Vagina (tissue), 2 donors: ENCODE data around the gene VPS8. TPM values are rescaled to one million over a fixed set of nuclear protein-coding genes. Genes with fewer than 3 reads are reported as not detected.

Experiments
- DNase-seq, 2 donors: peaks; one replicate each; pipeline ENCODE4 v3.0.0-alpha.2; 2017; ENCODE audit errors: extremely low spot score in 2 of 2
- H3K27ac ChIP-seq: fragments of 200-600 bp; sonication (generic); one replicate; pipeline ENCODE4 v1.5.1; 2019
- H3K27me3 ChIP-seq: fragments of 200-600 bp; sonication (generic); one replicate; pipeline ENCODE4 v1.5.1; 2019
- H3K36me3 ChIP-seq, 2 donors: fragments of 200-600 bp; sonication (generic); one replicate each; pipeline ENCODE4 v1.5.1; 2017 to 2019
- H3K4me1 ChIP-seq: fragments of 200-600 bp; sonication (generic); one replicate; pipeline ENCODE4 v1.5.1; 2019
- H3K4me3 ChIP-seq, 2 donors: fragments of 200-600 bp; sonication (generic); 1 replicate in 1 of 2; 2 replicates in 1 of 2; pipeline ENCODE4 v1.5.1; 2016 to 2019
- H3K9me3 ChIP-seq: fragments of 200-600 bp; sonication (generic); one replicate; pipeline ENCODE4 v1.5.1; 2019
- POLR2A ChIP-seq, 2 donors: fragments of 450-650 bp; IDR thresholded peaks; one replicate each; pipeline ENCODE4 v1.6.1; 2017; ENCODE audit warnings: antibody characterized with exemption in 2 of 2, mild to moderate bottlenecking in 2 of 2, moderate library complexity in 2 of 2
- POLR2AphosphoS5 ChIP-seq, 2 donors: sonication (generic); formaldehyde crosslinking; IDR thresholded peaks; one replicate each; pipeline ENCODE4 v1.9.0; 2017; ENCODE audit warnings: antibody characterized with exemption in 2 of 2, mild to moderate bottlenecking in 2 of 2, low read depth in 1 of 2; ENCODE audit not compliant: insufficient read depth in 1 of 2
- intact Hi-C: fragments of 100-400 bp; cut with DNase I; formaldehyde crosslinking; loops from one replicate; pipeline ENCODE4 v1.15.1; 2023
- total RNA-seq: library from RNA; depleted of rRNA; stranded (reverse); fragments of >200 nt; gene quantifications from one replicate; pipeline ENCODE4 v1.2.3, GENCODE V29; 2016
- TF ChIP-seq, protein P1 (sequence below), 3 experiments: fragments of 450-650 bp in 2 of 3; fragments of 200-600 bp in 1 of 3; sonication (generic) in 1 of 3; IDR thresholded peaks; one replicate each; pipeline ENCODE4 v1.5.1; 2017 to 2019; ENCODE audit warnings: antibody characterized with exemption in 3 of 3, mild to moderate bottlenecking in 2 of 3, moderate library complexity in 2 of 3

Gene VPS8
- total RNA-seq, 1 donor from 2014 or later: 52.3 TPM

DNA sequence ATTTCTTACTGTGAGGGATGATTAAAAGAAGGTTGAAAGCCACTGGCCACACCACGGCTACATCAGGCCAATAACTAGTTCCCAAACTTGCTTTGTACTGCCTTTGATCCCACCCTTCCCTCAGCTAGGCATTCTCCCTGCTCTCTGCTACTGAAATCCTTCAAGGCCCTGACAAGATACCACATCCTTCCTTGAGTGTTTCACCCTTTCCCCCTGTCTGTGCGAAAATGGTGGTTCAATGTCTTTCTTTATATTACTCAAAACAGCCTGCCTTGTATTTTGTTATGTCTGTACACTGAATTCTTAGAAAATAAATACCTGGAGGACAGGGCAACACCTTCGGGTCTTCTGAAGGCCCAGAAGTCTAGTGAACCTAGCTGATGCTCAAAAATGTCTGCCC is 932 bp upstream of the VPS8 start:
- no peak for DNase-seq
- no peaks in the 10 kb centered on the region for H3K27me3 ChIP-seq
- no peaks in the 10 kb centered on the region for H3K9me3 ChIP-seq
- H3K27ac ChIP-seq: no peak overlapping the region
- intact Hi-C loops: no loop called here
- H3K4me1 ChIP-seq: peaks cover 15% of the 10 kb centered on the region
- no peaks in the 10 kb centered on the region for H3K36me3 ChIP-seq
- TF ChIP-seq, protein P1, sequence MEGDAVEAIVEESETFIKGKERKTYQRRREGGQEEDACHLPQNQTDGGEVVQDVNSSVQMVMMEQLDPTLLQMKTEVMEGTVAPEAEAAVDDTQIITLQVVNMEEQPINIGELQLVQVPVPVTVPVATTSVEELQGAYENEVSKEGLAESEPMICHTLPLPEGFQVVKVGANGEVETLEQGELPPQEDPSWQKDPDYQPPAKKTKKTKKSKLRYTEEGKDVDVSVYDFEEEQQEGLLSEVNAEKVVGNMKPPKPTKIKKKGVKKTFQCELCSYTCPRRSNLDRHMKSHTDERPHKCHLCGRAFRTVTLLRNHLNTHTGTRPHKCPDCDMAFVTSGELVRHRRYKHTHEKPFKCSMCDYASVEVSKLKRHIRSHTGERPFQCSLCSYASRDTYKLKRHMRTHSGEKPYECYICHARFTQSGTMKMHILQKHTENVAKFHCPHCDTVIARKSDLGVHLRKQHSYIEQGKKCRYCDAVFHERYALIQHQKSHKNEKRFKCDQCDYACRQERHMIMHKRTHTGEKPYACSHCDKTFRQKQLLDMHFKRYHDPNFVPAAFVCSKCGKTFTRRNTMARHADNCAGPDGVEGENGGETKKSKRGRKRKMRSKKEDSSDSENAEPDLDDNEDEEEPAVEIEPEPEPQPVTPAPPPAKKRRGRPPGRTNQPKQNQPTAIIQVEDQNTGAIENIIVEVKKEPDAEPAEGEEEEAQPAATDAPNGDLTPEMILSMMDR (IDR thresholded peaks at IDR 0.05): no peak
- no peak overlapping the region for H3K4me3 ChIP-seq

DNA sequence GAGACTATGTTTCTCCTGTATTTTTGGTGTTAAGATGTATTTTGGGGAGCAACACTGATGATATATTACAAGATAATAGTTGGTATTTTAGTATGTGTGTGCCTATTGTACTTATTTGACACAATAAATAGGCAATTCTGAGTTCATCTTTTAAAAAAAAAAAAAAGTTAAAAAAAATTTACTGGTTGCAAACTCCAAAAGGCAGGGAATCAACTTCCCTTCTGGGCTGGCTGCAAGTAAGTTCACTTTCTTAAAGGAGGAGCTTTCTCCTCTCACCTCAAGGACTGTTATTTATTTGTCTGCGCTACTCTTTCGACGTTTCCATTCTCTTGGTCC is 335 bp upstream of the VPS8 start:
- intact Hi-C loops: no loop called here
- no peaks in the 10 kb centered on the region for H3K36me3 ChIP-seq
- no peaks in the 10 kb centered on the region for H3K27me3 ChIP-seq
- peak overlapping the region; percentile 80 for H3K27ac ChIP-seq
- H3K4me3 ChIP-seq: peak overlapping the region; percentile 76 to 90
- TF ChIP-seq, protein P1 (IDR thresholded peaks at IDR 0.05): no peak
- no peak for TF ChIP-seq POLR2AphosphoS5 (IDR thresholded peaks at IDR 0.05; ENCODE audit: insufficient read depth in 1 of 2, low read depth in 1 of 2)
- TF ChIP-seq POLR2A (IDR thresholded peaks at IDR 0.05): no peak
- peaks cover 15% of the 10 kb centered on the region for H3K4me1 ChIP-seq
- DNase-seq: no peak
- no peaks in the 10 kb centered on the region for H3K9me3 ChIP-seq

DNA sequence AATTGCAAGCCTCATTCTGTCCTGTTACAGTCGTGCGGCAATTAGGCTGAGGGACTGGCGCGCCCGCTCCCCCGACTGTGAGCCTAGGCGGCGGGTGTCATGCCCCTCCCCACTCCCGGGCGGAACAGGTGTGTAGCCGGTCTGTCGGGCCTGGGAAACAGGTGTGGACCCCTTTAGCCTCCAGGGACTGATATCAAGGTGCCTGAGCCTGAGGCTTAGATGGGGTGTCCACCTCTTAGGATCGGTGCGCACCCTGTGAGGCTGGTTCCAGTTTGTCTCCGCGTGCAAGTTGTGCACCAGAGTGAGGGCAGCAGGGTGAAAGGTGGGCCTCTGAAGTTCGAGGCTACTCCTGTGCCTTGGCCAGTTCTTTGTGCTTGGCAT is 686 bp downstream of the VPS8 start:
- no peak for DNase-seq
- Histone ChIP-seq H3K27ac (peak overlapping the region; percentile 80), H3K9me3 (no peaks in the 10 kb centered on the region), H3K27me3 (no peaks in the 10 kb centered on the region), H3K4me3 (peak overlapping the region; percentile 76 to 90), H3K4me1 (peaks cover 15% of the 10 kb centered on the region), H3K36me3 (no peaks in the 10 kb centered on the region)
- intact Hi-C loops: no loop called here
- TF ChIP-seq POLR2A (IDR thresholded peaks at IDR 0.05) (no peak), POLR2AphosphoS5 (IDR thresholded peaks at IDR 0.05; ENCODE audit: insufficient read depth in 1 of 2, low read depth in 1 of 2) (no peak)
- TF ChIP-seq, protein P1 (IDR thresholded peaks at IDR 0.05): no peak

DNA sequence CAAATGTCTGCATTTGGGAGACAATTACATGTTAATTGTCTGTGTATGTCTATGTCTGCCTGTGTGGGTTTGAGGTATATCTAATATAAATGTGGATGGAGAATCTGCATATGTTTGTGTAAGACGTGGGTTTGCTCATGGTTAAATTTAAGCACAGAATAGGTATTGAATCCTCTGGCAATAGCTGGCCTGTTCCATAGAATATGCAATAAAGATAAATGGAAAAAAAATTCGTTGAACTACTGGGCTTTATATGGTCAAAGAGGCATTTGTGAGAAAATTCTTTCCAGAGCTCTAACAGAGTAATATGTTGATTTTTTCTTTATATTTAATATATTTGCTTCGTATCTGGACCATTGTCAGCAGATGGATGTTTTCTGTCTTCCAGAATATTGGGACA is 1.4 kb downstream of the VPS8 start:
- H3K27ac ChIP-seq: no peak overlapping the region
- no peak for DNase-seq
- H3K27me3 ChIP-seq: no peaks in the 10 kb centered on the region
- TF ChIP-seq POLR2A (IDR thresholded peaks at IDR 0.05): no peak
- TF ChIP-seq, protein P1 (IDR thresholded peaks at IDR 0.05): no peak
- TF ChIP-seq POLR2AphosphoS5 (IDR thresholded peaks at IDR 0.05; ENCODE audit: insufficient read depth in 1 of 2, low read depth in 1 of 2): no peak
- H3K4me3 ChIP-seq: peak overlapping the region in 1 of 2 donors; percentile 76
- intact Hi-C loops: no loop called here
- H3K9me3 ChIP-seq: no peaks in the 10 kb centered on the region
- no peaks in the 10 kb centered on the region for H3K36me3 ChIP-seq
- peaks cover 15% of the 10 kb centered on the region for H3K4me1 ChIP-seq

DNA sequence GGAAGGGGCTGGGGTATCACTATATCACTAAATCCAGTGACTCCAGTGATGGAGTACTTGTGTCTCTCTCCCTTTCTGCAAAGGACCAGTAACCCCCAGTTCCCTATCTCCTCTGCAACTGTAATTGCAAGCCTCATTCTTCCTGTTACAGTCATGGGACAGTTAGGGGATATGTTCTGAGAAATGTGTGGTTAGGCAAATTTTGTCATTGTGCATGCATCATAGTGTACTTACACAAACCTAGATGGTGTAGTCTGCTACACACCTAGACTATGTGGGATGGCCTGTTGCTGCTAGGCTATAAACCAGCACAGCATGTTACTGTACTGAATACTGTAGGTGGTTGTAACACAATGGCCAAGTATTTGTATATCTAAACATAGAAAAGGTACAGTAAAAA is 2.2 kb downstream of the VPS8 start:
- H3K4me3 ChIP-seq: no peak overlapping the region
- no peaks in the 10 kb centered on the region for H3K27me3 ChIP-seq
- DNase-seq: no peak
- no peak overlapping the region for H3K27ac ChIP-seq
- intact Hi-C loops: no loop called here
- H3K4me1 ChIP-seq: peaks cover 15% of the 10 kb centered on the region
- TF ChIP-seq POLR2AphosphoS5 (IDR thresholded peaks at IDR 0.05; ENCODE audit: insufficient read depth in 1 of 2, low read depth in 1 of 2) (no peak), POLR2A (IDR thresholded peaks at IDR 0.05) (no peak)
- TF ChIP-seq, protein P1 (IDR thresholded peaks at IDR 0.05): no peak
- H3K9me3 ChIP-seq: no peaks in the 10 kb centered on the region
- H3K36me3 ChIP-seq: no peaks in the 10 kb centered on the region
